ENCODE results near the gene ROBO1.
"Not testable (repeated sequence)": the region's sequence is repeated elsewhere in the genome, so short reads cannot be mapped to it uniquely, and the experiment has no call there.

ROBO1 gene

GRCh38 chr3:79368403-79368802, 399.4 kb downstream of the ROBO1 start:
- DNase-seq (ENCODE audit: low spot score), result no peak

GRCh38 chr3:79367803-79368202, 400.0 kb downstream of the ROBO1 start:
- DNase-seq (ENCODE audit: low spot score), result no peak

GRCh38 chr3:79367066-79367465, 400.7 kb downstream of the ROBO1 start:
- DNase-seq (ENCODE audit: low spot score), result peak; percentile 5

GRCh38 chr3:79366414-79366813, 401.4 kb downstream of the ROBO1 start:
- DNase-seq (ENCODE audit: low spot score), result no peak

GRCh38 chr3:79364784-79365183, 403.0 kb downstream of the ROBO1 start:
- DNase-seq (ENCODE audit: low spot score), result no peak

GRCh38 chr3:79362571-79363270, 405.1 kb downstream of the ROBO1 start:
- no peak for DNase-seq (ENCODE audit: low spot score)

GRCh38 chr3:79361748-79362378, 405.9 kb downstream of the ROBO1 start:
- no peak for DNase-seq (ENCODE audit: low spot score)

- no peak for DNase-seq (ENCODE audit: low spot score)
These were observed 409.5 kb downstream of the ROBO1 start for GRCh38 chr3:79358327-79358726.

GRCh38 chr3:79354179-79354688, 413.6 kb downstream of the ROBO1 start:
- DNase-seq (ENCODE audit: low spot score), result no peak

- no peak for DNase-seq (ENCODE audit: low spot score)
These were observed 416.1 kb downstream of the ROBO1 start for GRCh38 chr3:79351699-79352098.

- DNase-seq (ENCODE audit: low spot score), result no peak
These were observed 422.6 kb downstream of the ROBO1 start for GRCh38 chr3:79344876-79345871.

GRCh38 chr3:79341961-79342360, 425.8 kb downstream of the ROBO1 start:
- DNase-seq (ENCODE audit: low spot score), result no peak

- DNase-seq (ENCODE audit: low spot score), result no peak
These were observed 428.0 kb downstream of the ROBO1 start for GRCh38 chr3:79339846-79340245.

- no peak for DNase-seq (ENCODE audit: low spot score)
These were observed 430.0 kb downstream of the ROBO1 start for GRCh38 chr3:79337798-79338197.

- DNase-seq (ENCODE audit: low spot score), result no peak
These were observed 438.6 kb downstream of the ROBO1 start for GRCh38 chr3:79329154-79329553.

GRCh38 chr3:79326642-79327041, 441.2 kb downstream of the ROBO1 start:
- DNase-seq (ENCODE audit: low spot score), result no peak

GRCh38 chr3:79325833-79326383, 441.9 kb downstream of the ROBO1 start:
- DNase-seq (ENCODE audit: low spot score), result not testable (repeated sequence)

- no peak for DNase-seq (ENCODE audit: low spot score)
These were observed 450.0 kb downstream of the ROBO1 start for GRCh38 chr3:79317551-79318518.

- no peak for DNase-seq (ENCODE audit: low spot score)
These were observed 452.8 kb downstream of the ROBO1 start for GRCh38 chr3:79314962-79315361.

GRCh38 chr3:79314544-79314943, 453.3 kb downstream of the ROBO1 start:
- no peak for DNase-seq (ENCODE audit: low spot score)

- no peak for DNase-seq (ENCODE audit: low spot score)
These were observed 457.8 kb downstream of the ROBO1 start for GRCh38 chr3:79310016-79310415.

Measured in hepatic stellate cell (primary cell).